ENCODE results near the gene SLC13A2.

- TF ChIP-seq POLR2A (IDR thresholded peaks at IDR 0.05; ENCODE audit: low read length): no peak
- TF ChIP-seq GATA1 (IDR thresholded peaks at IDR 0.05; ENCODE audit: low read depth, low read length): no peak
Observed at GRCh38 chr17:28524476-28525424, 51.3 kb downstream of the SLC13A2 start.
